NB4 (cell line): ENCODE results near the gene ZNF185.

Experiments
- MYC ChIP-seq: IDR thresholded peaks from 2 replicates; pipeline ENCODE4 v1.6.1; 2011; ENCODE audit warnings: low read depth, low read length
- POLR2A ChIP-seq: IDR thresholded peaks from 2 replicates; pipeline ENCODE4 v1.6.1; 2011; ENCODE audit warnings: mild to moderate bottlenecking; ENCODE audit not compliant: insufficient read length; ENCODE audit errors: extremely low read depth
- TF ChIP-seq, protein P1 (sequence below): IDR thresholded peaks from one replicate; pipeline ENCODE4 v1.5.1; 2012; ENCODE audit warnings: low read depth, low read length

DNA sequence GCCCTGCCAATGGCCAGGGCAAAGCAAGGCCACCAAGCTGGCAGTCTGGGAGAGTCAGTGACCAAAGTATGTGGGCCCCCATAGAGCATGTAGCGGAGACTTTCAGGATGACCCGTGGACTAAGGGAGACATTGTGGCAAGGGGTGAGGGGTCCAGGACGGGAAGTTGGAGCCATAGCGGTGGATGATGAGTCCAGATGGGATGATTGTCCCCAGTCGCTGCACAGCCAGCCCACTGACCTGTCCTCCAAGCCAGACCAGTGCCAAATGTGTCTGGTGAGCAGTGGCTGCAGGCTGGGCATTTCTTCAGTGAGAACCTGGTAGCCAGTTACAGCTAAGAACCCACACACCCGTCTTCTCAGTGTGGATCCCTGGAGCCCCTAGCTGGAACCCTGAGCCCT is 34.3 kb downstream of the ZNF185 start:
- no peak for TF ChIP-seq POLR2A
- TF ChIP-seq, protein P1, sequence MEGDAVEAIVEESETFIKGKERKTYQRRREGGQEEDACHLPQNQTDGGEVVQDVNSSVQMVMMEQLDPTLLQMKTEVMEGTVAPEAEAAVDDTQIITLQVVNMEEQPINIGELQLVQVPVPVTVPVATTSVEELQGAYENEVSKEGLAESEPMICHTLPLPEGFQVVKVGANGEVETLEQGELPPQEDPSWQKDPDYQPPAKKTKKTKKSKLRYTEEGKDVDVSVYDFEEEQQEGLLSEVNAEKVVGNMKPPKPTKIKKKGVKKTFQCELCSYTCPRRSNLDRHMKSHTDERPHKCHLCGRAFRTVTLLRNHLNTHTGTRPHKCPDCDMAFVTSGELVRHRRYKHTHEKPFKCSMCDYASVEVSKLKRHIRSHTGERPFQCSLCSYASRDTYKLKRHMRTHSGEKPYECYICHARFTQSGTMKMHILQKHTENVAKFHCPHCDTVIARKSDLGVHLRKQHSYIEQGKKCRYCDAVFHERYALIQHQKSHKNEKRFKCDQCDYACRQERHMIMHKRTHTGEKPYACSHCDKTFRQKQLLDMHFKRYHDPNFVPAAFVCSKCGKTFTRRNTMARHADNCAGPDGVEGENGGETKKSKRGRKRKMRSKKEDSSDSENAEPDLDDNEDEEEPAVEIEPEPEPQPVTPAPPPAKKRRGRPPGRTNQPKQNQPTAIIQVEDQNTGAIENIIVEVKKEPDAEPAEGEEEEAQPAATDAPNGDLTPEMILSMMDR = no peak
- no peak for TF ChIP-seq MYC
